Dedifferentiated amniotic fluid mesenchymal stem cell (primary cell): ENCODE measurements around the gene ANLN.
A peak's percentile ranks its signal among the peaks of the same experiment; 100 is the strongest.

Experiments used
- DNase-seq: peaks from one replicate; pipeline ENCODE4 v3.0.0-alpha.2; 2016; ENCODE audit errors: extremely low spot score

ANLN gene

DNA sequence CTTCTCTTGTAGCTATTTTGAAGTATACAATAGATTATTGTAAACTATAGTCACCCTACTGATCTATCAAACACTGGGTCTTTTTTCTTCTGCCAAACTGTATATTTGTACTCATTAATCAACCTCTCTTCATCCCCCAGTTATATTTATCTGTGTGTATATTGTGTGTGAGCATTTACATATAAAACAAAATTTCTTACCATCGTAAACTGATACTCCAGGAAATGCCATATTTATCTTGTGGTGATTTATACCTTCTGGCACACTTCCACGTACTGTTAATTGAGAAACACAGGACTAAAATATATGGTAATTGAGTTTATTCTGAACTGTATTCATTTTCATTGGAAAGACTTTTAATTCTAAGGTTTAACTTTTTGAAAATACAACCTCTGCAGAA lies 18.9 kb downstream of the ANLN start:
- DNase-seq = no peak

DNA sequence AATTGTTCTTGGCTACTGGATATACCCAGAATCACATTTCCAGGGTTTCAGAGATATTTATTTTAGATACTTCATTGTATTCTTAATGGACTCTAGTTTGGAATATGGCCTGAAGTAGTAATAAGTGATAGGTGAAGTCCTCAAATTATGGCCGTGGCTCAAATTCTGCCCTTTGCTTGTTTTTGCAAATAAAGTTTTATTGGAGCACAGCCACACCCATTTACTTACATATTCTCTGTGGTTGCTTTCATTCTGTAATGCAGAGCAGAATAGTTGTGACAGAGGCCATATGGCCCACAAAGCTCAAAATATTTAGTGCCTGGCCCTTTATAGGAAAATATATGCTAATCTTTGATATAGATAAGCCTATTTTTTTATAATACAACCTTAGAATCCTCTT lies 19.5 kb downstream of the ANLN start:
- DNase-seq = no peak

DNA sequence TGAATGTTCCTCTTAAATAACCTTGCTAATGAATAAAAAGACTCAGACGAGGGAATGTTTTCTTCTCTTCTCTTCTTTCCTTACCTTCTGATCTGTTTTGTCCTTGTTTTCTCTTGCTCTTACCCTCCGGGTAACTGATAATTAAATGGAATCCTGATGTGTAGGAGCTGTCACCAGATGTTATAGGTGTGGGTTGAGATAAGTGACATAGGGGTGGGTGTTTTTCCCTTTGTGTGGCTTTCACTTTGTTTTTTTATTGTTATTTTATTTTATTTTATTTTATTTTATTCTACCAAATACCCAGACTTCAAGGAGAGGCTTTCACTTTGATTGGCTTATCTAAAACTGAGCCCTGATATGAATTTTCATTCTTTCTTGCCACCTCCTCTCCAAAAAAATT lies 25.5 kb downstream of the ANLN start:
- DNase-seq = no peak

DNA sequence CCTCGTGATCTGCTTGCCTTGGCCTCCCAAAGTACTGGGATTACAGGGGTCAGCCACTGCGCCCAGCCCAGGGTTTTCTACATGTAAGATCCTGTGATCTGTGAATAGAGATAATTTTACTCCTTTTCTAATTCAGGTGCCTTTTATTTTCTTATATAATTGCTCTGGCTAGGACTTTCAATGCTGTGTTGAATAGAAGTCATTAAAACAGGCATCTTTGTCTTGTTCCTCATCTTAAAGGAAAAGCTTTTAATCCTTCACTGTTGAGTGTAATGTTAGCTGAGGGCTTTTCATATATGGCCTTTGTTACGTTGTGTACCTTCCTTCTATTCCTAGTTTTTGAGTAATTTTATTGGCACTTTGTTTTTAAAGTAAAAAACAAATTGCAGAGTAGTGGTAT lies 26.6 kb downstream of the ANLN start:
- no peak for DNase-seq

DNA sequence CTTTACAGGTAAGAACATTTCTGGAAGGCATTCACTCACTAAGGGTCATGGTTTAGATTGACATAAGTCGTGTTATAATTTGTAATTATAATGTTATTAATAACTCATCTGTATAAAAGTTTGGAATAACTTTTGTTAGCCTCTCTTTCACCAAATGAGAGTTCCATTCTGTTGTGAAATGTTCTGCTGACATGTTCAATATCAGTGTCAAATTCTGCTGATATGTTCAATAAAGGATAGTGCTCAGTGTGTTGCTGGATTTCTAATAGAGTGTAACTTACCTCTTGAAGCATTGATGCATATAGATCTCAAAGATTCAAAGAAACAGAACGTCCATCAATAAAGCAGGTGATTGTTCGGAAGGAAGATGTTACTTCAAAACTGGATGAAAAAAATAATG lies 30.6 kb downstream of the ANLN start:
- DNase-seq = no peak

DNA sequence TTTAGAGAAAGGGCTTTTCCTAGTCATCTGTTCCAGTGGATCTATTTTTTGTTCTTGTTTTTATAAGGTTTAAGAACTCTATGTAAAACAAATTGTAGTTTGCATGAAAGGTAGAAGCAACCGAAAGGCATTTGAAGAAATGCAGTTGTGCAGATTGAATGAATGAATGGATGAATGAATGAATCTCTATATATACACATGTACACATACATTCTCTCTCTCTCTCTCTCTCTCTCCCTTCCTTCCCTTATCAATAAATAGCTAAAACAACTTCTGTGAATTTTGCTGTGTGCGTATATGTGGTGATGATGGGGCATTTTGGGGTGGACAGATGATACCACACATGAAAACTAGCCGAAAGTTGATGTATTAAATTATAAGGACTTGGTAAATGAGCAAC lies 32.4 kb downstream of the ANLN start:
- DNase-seq = no peak

DNA sequence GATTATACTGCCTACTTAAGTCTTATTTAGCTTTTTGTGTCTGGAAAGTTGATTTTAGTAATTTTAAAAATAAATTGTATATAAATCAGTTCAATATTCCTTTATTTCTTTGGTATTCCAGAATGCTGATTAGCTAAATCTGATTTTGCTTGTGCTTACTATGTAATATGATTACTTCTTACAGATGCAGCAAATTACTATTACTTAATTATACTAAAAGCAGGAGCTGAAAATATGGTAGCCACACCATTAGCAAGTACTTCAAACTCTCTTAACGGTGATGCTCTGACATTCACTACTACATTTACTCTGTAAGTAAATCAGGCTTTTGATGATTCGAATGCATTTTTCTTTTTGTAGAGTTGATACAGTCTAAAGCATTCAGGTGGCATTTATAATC lies 34.0 kb downstream of the ANLN start:
- no peak for DNase-seq

DNA sequence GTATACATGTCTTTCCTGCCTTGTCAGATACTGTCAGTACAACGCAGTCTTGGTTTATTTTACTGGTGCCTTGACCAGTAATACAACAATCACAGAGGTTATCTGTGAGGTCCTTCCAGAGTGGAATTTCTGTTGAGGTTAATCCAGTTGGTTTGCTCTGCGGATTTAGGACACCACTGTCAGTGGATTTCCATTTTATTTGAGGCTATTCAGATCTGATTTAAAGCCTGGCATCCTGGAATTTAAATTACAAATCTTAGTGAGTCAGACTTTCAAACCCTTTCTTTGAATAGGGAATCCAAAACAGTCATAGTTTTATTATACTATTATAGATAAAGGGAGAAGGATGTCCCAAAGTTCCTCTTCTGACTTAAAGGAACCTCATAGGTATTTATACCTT lies 40.5 kb downstream of the ANLN start:
- DNase-seq = no peak

DNA sequence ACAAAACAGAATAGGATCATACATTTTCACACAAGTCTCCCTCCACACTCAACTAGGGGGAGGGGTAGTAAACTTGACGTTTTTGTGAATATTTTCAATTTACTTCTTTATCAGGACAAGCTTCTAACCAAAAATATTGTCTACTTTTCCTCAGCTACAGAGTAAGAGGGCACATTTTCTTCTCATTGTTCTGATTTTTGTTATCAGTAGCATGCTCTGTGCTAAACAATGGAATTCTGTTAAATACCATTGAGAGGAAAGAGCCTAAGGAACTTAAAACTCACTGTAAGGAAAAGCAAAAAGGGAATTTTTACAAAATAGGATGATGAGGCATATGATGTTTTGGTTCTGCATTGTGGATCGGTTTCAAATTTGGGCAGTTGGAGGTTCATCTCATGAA lies 41.2 kb downstream of the ANLN start:
- no peak for DNase-seq

DNA sequence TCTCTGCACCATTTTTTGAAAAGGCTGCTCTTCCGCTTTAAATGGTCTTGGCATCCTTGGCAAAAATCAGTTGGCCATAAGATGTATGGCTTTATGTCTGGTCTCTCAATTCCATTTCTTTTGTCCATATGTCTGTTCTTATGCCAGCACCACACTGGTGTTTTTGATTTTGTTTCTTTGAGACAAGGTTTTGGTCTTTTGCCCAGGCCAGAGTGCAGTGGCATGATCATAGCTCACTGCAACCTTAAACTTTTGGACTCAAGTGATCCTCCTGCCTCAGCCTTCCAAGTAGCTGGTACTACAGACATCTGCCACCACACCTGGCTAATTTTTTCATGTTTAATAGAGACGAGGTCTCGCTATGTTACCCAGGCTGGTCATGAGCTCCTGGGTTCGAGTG lies 48.5 kb downstream of the ANLN start:
- no peak for DNase-seq

DNA sequence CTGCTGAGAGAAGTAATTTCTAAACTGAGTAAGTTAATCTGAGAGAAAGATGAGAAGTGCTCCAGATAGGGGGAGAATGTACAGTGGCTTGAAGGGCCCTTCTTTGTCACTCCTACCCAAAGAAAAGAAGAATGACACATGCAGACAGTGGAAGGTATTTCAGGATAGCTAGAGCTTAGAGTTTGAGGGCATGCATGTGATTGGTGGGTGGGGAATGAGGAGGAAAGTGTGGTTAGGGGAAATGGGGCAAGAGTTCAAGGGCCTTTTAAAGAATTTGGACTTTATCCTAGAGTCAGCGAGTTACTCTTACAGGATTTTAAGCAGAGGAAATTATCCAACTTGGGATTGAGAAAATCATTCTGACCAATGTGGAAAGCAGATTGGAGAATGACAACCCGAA lies 50.0 kb downstream of the ANLN start:
- DNase-seq = no peak

DNA sequence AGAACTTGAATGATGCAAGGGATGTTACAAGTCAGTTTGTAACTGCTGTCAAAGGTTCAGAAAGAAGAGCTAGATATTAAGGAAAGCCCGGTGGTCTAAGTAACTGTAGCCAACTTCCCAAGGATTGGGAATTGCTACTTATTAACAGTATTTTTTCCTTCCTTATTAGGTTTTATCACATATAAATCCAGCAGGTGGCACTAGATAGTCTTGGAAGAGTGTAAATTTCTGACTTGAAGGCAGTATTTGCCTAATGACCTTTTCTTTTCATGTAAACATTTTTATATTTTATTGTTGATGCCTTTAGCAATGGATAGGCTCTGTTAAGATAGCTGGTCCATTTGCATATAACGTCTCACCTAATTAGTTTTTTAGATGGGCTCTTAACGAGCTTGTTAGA lies 51.2 kb downstream of the ANLN start:
- peak; percentile 28 for DNase-seq

DNA sequence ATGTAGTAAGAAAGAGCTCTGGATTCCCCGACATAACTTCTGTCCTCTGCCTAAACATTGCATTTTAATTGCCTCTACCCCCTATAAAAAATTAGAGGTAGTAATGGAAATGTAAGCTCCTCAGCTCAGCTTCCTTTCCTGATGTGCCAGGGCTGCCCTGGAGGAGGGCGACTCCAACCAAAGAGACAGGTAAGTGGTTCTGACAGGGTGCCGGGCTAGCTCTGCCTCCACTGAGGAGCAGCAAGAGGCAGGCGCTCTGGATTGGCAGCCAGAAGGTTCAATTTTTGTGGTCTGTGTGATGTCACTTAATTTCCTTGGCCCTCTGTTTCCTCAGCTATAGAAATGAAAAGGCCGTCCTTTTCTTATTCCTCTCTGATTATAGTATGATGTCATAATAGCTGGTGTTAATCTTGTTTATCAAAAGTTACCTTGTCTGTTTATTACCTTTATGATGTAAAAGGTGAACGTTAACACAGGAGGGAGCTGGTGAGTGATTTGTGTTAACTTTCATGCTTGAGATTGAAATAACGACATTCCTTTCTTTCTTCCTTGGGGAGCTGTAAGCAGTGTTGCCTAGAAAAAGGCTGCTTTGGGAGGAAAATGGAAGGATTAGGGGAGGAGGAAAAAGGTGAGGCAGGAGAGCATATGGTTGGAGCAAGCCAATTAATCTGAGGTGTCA lies 51.8 kb downstream of the ANLN start:
- DNase-seq = no peak

DNA sequence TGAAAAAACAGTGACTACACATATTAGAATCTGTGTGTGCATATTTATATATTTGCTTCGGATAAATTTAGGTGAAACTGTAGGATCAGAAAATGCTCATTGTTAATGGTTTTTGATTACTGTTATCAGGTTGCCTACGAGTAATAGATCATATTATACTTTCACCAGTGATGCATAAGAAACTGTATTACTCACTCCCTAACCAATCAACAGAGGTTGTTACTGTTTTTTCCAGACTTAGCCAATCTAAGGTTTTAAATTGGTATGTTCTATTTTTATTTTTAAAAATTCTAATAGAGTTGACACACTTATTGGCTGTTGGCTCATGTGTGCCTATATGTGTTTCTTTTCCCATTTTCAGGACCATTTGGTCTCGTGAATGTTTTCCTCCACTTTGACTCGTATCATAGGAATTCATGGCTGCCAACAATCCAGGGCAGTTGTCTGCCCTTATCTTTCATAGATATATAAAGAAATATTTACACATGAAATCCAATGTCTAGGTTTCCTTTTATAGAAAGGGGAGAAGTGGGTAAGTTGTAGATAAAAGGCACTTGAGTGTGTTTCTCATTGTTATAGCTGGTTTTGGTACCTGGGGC lies 59.2 kb downstream of the ANLN start:
- DNase-seq = no peak

DNA sequence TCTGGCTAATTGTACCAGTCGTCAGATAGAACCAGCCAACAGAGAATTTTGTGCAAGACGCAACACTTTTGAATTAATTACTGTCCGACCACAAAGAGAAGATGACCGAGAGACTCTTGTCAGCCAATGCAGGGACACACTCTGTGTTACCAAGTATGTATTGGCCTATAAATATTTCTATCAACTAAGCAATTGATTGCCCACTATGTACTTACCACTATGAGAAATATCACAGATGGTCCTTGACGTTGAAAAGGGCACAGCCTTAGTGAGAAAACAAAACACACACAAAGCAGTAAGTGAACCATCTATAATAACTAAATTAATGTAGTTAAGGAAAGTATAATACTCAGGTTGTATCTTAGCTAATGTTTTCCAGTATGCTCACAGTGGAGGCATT lies 60.0 kb downstream of the ANLN start:
- no peak for DNase-seq

DNA sequence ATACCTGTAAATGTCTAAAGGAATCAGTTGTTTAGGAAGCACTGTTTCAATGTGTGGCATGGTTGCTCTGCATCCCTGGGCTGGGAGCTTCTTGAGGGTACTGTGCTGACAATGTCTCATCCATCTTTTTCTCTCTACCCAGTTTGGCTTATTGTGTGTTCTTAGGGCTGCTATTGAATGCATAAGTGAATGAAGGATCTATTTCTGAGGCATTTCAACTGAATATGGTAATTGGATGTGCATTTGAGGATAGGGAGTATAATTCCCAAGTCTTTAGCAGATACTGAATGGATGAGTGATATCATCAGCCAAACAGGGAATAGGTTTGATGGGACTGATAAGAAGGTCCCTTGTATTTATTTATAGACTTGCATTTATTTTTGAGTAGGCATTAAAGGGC lies 64.1 kb downstream of the ANLN start:
- DNase-seq = no peak

DNA sequence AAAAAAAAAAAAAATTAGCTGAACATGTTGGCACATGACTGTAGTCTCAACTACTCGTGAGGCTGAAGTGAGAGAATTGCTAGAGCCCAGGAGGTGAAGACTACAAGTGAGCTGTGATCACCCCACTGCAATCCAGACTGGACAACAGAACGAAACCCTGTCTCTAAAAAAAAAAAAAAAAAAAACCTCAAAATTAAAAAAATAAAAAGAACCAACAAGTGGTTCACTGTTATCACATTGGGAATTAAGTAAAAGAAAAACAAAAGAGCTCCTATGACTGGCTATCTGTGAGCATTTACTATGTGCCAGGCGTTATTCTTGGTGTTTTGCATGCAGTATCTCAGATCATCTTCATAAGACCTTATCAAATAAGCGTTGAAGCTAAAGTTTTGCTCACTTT lies 66.0 kb downstream of the ANLN start:
- DNase-seq = no peak

DNA sequence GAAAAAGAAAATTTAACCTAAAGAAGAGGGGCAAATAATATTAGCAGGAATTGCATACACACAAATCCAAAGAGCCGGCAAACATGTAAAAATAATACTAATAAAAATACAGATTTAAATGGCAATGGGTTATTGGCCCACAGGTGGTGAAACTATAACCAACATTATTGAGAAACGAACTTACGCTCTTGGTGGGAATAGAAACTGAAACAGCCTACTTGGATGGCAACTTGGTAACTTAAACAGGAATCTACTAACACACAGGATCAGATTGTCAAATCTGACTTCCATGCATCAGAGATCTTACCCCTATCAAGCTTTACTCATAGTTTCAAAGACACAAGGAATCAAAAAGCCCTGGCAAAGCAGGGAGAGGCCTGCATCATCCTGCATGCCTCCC lies 66.5 kb downstream of the ANLN start:
- no peak for DNase-seq

DNA sequence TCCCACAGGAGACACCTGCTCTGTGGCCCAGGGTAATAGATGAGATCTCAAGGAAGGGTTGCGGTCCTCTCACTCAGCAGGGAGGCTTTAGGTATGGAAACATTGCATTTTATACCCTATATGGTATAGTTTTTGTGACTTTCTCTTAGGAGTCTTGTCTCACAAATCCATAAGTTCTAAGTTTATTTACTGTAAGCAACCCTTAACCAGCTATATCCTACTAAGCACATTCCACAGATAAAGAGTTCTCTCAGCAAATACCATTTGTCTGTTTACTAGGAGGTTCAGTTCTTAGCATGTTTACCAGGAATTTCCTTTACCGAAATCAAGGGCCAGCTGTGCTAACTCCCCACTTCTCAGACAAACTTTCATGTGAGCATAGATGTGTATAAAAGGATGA lies 66.9 kb downstream of the ANLN start:
- DNase-seq = no peak

DNA sequence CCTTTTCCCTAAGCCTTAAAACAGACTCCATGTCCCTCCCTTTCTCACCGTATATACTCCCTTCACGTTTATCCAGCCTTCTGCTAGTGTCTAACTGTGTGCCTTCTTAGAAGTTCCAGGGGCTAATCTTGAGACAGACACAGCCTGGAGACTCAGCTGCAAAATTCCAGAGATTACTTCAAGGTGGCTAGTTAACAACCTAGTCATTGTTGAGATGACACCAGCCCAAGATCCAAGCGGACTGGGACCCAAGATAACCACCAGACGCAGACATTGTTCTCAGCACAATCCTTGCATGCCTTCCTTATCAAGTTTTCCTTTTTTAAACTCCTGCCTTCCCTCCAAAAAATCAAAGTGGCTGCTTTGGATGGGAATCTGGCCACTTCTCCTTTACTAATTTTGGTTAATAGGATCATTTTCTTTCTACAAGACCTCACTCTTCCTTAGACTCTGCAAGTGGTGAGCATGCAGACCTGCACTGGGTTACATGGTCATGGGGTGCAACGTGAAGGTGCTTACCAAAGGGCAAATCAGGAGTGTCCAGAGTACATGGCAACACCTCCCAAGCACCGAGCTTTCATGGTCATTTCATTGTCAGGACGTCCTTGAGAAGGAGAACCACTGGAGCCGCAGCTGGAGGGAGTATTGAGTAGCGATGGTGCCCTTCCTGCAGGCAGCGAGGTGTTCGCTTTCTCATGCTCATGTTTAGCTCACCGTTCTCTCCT lies 69.7 kb downstream of the ANLN start:
- DNase-seq = no peak

DNA sequence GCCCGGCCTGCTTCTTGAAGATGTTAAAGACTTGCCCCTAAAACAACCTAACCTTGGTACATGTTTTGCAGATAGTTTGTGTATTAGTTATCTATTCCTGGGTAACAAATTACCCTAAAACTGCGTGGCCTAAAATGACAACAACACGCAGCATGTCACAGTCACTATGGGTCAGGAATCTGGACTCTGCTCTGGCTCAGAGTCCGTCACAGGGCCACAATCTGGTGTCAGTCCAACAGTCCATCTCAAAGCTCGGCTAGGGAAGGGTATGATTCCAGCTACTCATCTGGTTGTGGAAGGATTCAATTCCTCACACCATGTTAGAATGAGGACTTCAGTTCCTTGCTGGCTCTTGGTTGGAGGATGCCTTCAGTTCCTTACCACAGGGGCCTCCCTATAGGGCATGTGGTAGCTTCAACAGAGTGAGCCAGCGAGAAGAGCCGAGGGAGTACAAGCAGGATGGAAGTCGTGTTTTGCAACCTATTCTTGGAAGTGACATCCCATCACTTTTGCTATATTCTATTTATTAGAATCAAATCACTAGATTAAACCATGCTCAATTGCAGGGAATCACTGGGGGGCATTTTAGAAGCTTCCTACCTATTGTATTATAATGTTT lies 71.3 kb downstream of the ANLN start:
- DNase-seq = no peak

DNA sequence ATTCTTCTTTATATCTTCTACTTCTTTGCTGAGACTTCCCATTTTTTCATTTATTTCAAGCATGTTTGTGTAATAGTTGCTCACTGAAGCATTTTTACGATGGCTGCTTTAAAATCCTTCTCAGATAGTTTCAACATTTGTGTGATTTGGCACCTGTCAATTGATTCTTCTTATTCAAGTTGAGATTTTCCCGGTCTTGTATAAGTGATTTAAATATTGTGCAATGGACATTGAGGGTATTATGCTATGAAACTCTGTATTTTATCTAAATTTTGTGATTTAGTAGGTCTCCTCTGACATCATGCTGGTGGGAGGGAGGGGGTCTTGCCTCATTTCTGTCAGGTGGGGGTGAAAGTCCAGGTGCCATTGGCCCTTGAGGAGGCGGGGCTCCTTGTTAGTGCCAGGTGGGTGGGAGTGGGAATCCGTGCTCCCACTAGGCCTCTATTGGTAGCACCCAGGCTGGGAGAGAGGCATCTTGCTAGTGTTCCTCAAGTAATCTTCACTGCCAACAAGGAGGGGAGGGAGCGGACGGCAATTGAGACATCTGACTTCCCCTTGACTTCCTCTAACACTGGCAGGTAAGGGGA lies 73.0 kb downstream of the ANLN start:
- no peak for DNase-seq

DNA sequence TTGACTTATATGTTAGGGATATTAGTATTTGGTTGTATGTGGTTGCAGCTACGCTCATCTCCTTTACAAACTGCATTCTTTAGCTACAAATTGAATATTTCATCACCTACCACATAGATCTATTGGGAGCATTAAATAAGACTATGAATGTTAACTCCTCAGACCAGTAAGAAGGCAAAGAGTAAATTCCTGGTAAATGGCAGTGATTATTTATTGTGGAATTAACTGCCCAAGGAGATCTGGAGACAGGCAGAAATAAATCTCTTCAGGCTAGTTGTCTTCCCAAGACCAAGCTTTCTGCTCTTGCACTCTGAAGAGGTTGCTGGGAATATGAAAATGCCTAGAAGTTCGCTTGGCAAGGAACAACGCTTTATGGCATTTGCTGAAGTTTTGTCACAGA lies 74.6 kb downstream of the ANLN start:
- DNase-seq = no peak
